OCI-LY1 (cell line): ENCODE measurements around the gene HGS.

Experiments used
- H2AFZ ChIP-seq: fragments of 200-600 bp; sonication (generic), shearing (Covaris generic); 2 replicates; pipeline ENCODE4 v1.6.0; 2014; ENCODE audit warnings: antibody characterized with exemption, mild to moderate bottlenecking, low read length
- H3F3A ChIP-seq: fragments of 200-600 bp; sonication (generic), shearing (Covaris generic); 2 replicates; pipeline ENCODE4 v1.6.0; 2014; ENCODE audit warnings: mild to moderate bottlenecking, antibody characterized with exemption, low read length, moderate library complexity; ENCODE audit not compliant: insufficient read depth
- H3K27ac ChIP-seq: fragments of 200-600 bp; sonication (generic); 2 replicates; pipeline ENCODE4 v1.5.1; 2014; ENCODE audit warnings: low read length, mixed run types, mild to moderate bottlenecking, low read depth; ENCODE audit not compliant: poor library complexity, severe bottlenecking
- H3K27me3 ChIP-seq: fragments of 200-600 bp; sonication (generic); 2 replicates; pipeline ENCODE4 v1.6.0; 2014; ENCODE audit warnings: antibody characterized with exemption, mild to moderate bottlenecking, low read length, moderate library complexity; ENCODE audit not compliant: insufficient read depth
- H3K36me3 ChIP-seq: fragments of 200-600 bp; sonication (generic); 2 replicates; pipeline ENCODE4 v1.6.1; 2014; ENCODE audit warnings: mild to moderate bottlenecking, antibody characterized with exemption, low read length, moderate library complexity, mixed read lengths; ENCODE audit not compliant: insufficient read depth
- H3K4me1 ChIP-seq: fragments of 200-600 bp; sonication (generic); 2 replicates; pipeline ENCODE4 v1.5.1; 2014; ENCODE audit warnings: mild to moderate bottlenecking, low read length, moderate library complexity; ENCODE audit not compliant: insufficient read depth, severe bottlenecking
- H3K4me2 ChIP-seq: fragments of 200-600 bp; sonication (generic), shearing (Covaris generic); 2 replicates; pipeline ENCODE4 v1.6.1; 2014; ENCODE audit warnings: low read length
- H3K4me3 ChIP-seq: fragments of 200-600 bp; sonication (generic); 2 replicates; pipeline ENCODE4 v1.5.1; 2014; ENCODE audit warnings: low read length, low read depth, mild to moderate bottlenecking, mixed read lengths; ENCODE audit not compliant: poor library complexity, severe bottlenecking
- H3K79me2 ChIP-seq: fragments of 200-600 bp; shearing (Covaris generic); 2 replicates; pipeline ENCODE4 v1.6.1; 2016; ENCODE audit warnings: mixed run types, low read length, mixed read lengths; ENCODE audit not compliant: insufficient read depth
- H3K9ac ChIP-seq: fragments of 200-600 bp; sonication (generic), shearing (Covaris generic); 2 replicates; pipeline ENCODE4 v1.6.1; 2014; ENCODE audit warnings: mild to moderate bottlenecking, low read length, mixed read lengths
- H3K9me2 ChIP-seq: fragments of 200-600 bp; sonication (generic), shearing (Covaris generic); 2 replicates; pipeline ENCODE4 v1.6.1; 2014; ENCODE audit warnings: low read depth, mild to moderate bottlenecking, low read length, mixed read lengths
- H3K9me3 ChIP-seq: fragments of 200-600 bp; shearing (Covaris generic); 2 replicates; pipeline ENCODE4 v1.6.1; 2014; ENCODE audit warnings: low read length, mixed read lengths
- H4K20me1 ChIP-seq: fragments of 200-600 bp; sonication (generic), shearing (Covaris generic); 2 replicates; pipeline ENCODE4 v1.6.0; 2016; ENCODE audit warnings: mild to moderate bottlenecking, low read length; ENCODE audit not compliant: insufficient read depth
- EZH2 ChIP-seq: fragments of 200-600 bp; sonication (generic), shearing (Covaris generic); IDR thresholded peaks from 2 replicates; pipeline ENCODE4 v1.8.0; 2017; ENCODE audit warnings: borderline replicate concordance, mixed run types, mild to moderate bottlenecking, antibody characterized with exemption, low read length, moderate library complexity, mixed read lengths
- TF ChIP-seq, protein P1 (sequence below): fragments of 200-600 bp; sonication (generic), shearing (Covaris generic); IDR thresholded peaks from 2 replicates; pipeline ENCODE4 v1.5.1; 2017; ENCODE audit warnings: mild to moderate bottlenecking, antibody characterized with exemption, low read length, moderate library complexity, mixed read lengths

The HGS gene

DNA sequence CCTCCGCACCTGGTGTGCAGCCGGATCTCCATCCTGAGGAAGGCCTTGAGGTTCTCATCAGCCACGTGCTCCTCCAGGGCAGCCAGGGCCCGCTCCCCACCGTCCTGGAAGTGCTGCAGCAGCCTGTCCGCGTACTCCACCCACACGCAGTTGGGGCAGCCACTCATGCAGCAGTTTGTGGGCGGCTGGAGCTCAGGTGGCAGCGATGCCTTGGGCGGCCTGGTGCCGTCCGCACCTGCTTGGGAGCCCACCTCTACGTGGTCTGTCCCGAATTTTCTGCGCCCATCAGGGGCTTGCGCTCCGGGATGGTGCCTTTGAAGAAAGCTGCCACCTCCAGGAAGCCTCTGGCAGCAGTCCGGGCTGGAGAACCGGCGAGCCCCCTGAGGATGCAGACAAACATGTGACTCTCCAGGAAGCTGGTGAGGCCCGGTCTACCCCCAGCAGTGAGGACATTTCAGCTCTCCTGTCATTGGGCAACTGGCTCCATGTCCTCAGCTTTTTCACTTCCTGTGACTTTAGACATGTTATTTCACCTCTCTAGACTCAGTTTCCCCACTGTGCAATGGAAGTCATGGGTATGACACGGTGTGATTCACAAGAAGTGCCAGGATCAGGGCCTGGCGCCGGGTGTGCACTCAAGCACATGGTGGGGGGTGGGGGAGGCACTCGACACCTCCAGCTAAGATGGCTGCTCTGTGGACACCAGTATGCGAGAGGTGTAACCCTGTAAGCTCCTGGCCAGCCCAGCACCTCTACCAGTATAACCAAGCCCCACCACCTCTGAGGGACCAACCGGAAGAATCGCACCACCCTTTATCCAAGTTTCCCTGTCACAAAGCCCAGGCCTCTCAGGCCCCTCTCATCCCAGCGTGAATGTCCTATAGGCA lies 18.4 kb upstream of the HGS start:
- no peak overlapping the region for H2AFZ ChIP-seq
- H3K27me3 ChIP-seq: no peaks in the 10 kb centered on the region
- peak overlapping the region; percentile 82 for H3K4me3 ChIP-seq
- TF ChIP-seq, protein P1, sequence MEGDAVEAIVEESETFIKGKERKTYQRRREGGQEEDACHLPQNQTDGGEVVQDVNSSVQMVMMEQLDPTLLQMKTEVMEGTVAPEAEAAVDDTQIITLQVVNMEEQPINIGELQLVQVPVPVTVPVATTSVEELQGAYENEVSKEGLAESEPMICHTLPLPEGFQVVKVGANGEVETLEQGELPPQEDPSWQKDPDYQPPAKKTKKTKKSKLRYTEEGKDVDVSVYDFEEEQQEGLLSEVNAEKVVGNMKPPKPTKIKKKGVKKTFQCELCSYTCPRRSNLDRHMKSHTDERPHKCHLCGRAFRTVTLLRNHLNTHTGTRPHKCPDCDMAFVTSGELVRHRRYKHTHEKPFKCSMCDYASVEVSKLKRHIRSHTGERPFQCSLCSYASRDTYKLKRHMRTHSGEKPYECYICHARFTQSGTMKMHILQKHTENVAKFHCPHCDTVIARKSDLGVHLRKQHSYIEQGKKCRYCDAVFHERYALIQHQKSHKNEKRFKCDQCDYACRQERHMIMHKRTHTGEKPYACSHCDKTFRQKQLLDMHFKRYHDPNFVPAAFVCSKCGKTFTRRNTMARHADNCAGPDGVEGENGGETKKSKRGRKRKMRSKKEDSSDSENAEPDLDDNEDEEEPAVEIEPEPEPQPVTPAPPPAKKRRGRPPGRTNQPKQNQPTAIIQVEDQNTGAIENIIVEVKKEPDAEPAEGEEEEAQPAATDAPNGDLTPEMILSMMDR: no peak
- no peak for TF ChIP-seq EZH2
- H3K27ac ChIP-seq: peak overlapping the region; percentile 29
- peak overlapping the region; percentile 94 for H3K9ac ChIP-seq
- H3K9me3 ChIP-seq: no peaks in the 10 kb centered on the region
- peaks cover 40% of the 10 kb centered on the region for H3K36me3 ChIP-seq
- no peaks in the 10 kb centered on the region; the same call in 1 of the 2 replicates for H3K79me2 ChIP-seq
- H3K4me2 ChIP-seq: peak overlapping the region; percentile 85
- H4K20me1 ChIP-seq: no peaks in the 10 kb centered on the region
- H3K4me1 ChIP-seq: peaks cover 24% of the 10 kb centered on the region
- no peaks in the 10 kb centered on the region for H3F3A ChIP-seq
- H3K9me2 ChIP-seq: no peaks in the 10 kb centered on the region

DNA sequence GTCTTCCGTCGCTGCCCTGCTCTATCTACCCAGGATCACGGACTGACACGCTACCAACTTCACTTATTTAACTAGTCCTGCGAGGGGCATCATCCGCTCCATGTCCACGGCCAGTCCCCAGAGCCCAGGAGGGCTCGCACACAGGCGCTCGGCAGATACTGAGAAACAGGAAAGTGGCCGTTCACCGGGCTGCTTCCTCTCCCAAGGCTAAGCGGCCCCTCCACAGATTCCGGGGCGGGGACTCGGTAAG lies 17.8 kb upstream of the HGS start:
- Histone ChIP-seq H3K4me3 (peak overlapping the region; percentile 82), H3K79me2 (no peaks in the 10 kb centered on the region; the same call in 1 of the 2 replicates), H3K36me3 (peaks cover 46% of the 10 kb centered on the region), H3F3A (no peaks in the 10 kb centered on the region), H3K9ac (peak overlapping the region; percentile 94), H4K20me1 (no peaks in the 10 kb centered on the region), H3K9me2 (no peaks in the 10 kb centered on the region), H3K27me3 (no peaks in the 10 kb centered on the region), H3K4me2 (peak overlapping the region; percentile 85), H3K27ac (peak overlapping the region; percentile 29), H3K9me3 (no peaks in the 10 kb centered on the region), H2AFZ (no peak overlapping the region), H3K4me1 (peaks cover 24% of the 10 kb centered on the region)
- no peak for TF ChIP-seq EZH2
- TF ChIP-seq, protein P1: no peak

DNA sequence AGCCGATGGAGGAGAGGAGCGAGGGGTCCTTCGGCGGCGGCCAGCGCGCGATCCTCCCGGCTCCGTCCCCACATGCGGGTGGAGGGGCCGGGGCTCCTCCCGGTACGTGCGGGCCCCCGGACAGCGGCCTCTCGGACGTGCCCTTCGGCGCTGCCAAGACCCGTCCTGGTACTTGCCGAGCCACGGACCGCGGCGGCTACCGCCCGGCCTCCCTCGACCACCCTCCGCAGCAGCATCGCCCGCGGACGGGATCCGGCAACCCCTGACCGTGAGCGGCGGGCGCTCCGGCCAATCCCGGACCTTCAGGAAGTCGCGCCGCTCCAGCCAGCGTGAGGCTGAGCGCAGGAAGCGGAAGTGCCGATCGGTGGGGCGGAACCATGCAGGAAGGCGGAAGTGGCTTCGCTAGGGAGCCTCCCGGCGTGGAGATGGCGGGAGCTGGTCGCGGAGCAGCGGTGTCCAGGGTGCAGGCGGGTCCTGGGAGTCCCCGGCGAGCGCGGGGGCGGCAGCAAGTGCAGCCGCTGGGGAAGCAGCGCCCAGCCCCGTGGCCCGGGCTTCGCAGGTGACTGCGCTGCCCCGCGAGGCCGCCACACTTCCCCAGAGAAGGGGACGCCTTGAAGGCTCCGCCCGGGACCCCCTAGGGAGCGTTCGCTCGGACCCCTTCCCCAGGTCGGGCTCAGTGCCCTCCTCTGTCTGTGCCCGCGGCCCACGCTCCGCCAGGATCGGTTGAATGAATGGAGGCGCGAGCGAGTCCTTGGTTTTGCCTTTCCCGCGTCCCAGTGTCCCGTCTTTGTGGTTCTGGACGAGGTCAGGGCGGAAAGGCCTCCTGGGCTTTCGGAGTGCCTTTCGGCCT lies 17.2 kb upstream of the HGS start, which contains the start of the genes CCDC137 and OXLD1:
TSS of gene CCDC137 (plus strand) at position 396 of the 850 bp plus-strand sequence. CDS start at position 426, 30 bp downstream.
TSS of gene OXLD1 (minus strand) at position 264 of the 850 bp plus-strand sequence. CDS start at position 236, 28 bp downstream.
- Histone ChIP-seq H3K27ac (peak within 1 kb of the TSS; percentile 47), H3K36me3 (peaks cover 52% of the 10 kb centered on the region), H3K9ac (peak within 1 kb of the TSS; percentile 94), H3K4me2 (peak within 1 kb of the TSS; percentile 93), H3K9me3 (no peaks in the 10 kb centered on the region), H3K27me3 (no peaks in the 10 kb centered on the region), H3K9me2 (no peaks in the 10 kb centered on the region), H4K20me1 (no peaks in the 10 kb centered on the region), H3F3A (no peaks in the 10 kb centered on the region), H3K4me1 (peaks cover 24% of the 10 kb centered on the region), H3K4me3 (peak within 1 kb of the TSS; percentile 82), H3K79me2 (no peaks in the 10 kb centered on the region; the same call in 1 of the 2 replicates), H2AFZ (no peak within 1 kb of the TSS)
- TF ChIP-seq, protein P1: no peak
- TF ChIP-seq EZH2: no peak
